ENCODE measurements around the gene FBL.

Gene FBL

DNA sequence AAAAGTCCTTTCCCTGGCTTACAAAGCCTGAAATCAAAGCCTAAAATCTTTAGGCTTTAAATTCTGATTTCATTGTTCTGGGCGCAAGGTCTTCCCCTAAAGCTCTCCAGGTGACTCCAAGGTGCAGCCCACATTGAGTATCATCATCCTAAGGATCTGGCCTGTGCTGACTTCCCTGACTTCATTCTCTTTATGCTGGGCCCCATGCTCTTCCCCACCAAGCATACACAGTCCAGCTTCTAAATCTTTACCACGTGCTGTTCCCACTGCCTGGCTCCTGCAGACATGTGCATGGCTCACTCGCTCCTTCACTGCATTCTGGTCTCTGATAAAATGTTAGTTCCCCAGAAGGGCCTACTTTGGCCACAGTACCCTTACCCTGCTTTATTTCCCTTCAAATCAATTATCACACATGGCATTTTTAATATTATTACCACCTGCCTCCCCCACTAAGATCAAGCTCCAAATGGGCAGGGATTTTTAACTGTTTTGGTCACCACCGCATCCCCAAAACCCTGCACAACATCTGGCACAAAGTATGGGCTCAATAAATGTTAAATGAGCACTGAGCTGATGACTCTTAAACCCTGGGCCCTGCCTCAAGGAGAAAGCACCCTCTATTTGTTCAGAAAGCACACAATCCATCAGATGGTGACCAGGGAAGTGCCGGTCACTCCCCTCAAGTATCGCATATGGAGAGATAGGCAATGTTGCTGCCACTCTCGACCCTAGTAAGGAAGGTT lies 3.3 kb downstream of the FBL start:
- DNase-seq (ENCODE audit: low read depth) = no peak

GRCh38 chr19:39841041-39841440 lies 5.1 kb downstream of the FBL start:
- no peak for DNase-seq (ENCODE audit: low read depth)

- DNase-seq (ENCODE audit: low read depth) = no peak
These were observed 5.7 kb downstream of the FBL start for GRCh38 chr19:39840492-39840891.

- DNase-seq (ENCODE audit: low read depth) = no peak
These were observed 6.4 kb downstream of the FBL start for GRCh38 chr19:39839678-39840327.

- DNase-seq (ENCODE audit: low read depth) = no peak
These were observed 7.6 kb downstream of the FBL start for GRCh38 chr19:39838569-39838968.

DNA sequence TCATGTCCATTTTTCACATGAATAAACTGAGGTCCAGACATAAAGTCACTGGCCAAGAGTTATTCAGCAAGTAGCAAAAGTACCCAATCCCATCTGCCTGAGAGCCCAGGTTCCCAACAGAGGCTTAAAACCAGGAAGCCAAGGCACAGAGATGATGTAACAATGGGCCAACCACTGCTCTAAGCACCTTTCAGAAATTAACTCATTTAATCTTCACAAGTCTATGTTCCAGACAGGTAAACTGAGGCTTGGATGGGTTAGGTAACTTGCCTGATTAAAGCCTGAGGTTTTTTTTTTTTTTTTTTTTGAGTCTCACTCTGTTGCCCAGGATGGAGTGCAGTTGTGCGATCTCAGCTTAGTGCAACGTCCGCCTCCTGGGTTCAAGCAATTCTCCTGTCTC lies 8.2 kb downstream of the FBL start:
- no peak for DNase-seq (ENCODE audit: low read depth)

DNA sequence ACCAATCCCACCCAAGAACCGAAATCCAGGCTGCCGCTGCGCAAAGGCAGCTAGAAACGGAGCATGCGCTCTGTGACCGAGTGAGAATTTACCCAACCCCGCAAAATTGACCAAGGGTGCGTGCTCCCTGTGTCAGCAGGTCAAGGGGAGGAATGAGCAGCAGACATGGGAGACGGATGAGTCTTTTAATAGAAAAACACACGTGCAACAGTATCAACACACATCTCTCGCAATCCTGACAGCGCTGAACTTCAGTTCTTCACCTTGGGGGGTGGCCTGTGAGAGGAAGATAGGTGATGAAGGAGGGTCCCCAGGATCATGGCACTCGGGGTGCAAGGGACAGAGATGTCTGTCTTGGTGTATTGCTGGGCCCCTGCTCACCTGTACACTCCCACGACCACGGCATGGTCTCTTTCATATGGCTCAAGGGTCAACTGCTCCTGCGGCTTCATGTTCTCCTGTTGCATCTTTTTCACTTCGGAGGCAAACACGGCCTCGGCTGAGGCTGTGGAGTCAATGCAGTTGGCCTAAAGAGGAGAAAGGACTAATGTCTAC lies 11.8 kb downstream of the FBL start:
- DNase-seq (ENCODE audit: low read depth) = no peak

DNA sequence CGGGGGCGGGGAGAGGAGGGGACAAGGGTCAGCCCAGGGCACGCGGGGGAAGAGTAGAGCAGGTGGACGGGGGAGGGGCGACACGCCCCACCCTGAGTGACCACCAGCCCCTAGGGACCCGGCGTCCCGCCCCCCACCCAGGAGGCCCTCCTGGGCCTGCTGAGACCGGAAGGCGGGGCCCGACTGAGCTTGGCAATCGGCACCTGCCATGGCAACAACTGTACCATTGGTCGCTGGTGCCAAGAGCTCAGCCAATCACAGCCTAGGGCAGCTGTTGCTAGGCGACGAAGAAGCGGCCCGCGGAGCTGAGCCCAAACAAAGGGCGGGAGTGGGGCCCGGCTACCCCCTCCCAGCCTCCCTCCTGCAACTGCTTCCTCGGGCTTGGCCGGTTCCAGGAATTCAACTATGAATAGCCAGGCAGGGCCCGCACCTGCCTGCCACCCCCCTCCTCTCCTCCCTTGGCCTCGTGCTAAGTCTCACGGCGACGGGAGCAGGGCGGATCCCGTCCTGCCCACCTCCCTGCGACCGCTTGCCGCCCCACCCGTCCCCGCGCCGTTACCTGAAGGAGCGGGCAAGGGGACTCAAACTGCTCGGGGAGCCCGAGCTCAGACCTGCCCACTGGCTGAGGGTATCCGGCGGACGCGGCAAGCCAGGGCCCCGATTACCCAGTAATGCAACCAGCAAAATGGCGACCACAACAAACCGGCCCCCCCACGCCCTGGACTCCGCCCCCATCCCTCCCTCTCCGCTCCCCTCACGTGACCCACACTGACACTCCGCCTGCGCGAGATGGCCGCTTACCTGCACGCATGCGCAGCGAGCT lies 12.5 kb downstream of the FBL start, which contains the start of gene DYRK1B:
Gene DYRK1B (minus strand): TSS at position 699 of the 823 bp plus-strand sequence. CDS start 2,295 bp downstream, outside the sequence.
- DNase-seq (ENCODE audit: low read depth) = peak; percentile 95

DNA sequence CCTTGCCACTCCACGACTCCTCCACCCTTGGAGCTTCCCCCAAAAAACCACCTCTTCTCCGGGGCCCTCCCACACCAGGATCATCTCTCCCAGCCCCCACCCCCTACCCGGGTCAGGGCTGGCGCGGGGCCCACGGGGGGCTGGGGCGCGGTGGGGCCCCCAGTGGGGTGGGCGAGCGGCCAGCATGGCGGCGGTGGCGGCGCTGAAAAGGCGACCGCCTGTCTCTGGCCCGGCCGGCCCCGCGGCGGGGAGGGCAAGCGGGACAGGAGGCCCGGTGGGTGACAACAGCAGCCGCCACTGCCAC lies 13.1 kb downstream of the FBL start:
- DNase-seq (ENCODE audit: low read depth) = no peak

DNA sequence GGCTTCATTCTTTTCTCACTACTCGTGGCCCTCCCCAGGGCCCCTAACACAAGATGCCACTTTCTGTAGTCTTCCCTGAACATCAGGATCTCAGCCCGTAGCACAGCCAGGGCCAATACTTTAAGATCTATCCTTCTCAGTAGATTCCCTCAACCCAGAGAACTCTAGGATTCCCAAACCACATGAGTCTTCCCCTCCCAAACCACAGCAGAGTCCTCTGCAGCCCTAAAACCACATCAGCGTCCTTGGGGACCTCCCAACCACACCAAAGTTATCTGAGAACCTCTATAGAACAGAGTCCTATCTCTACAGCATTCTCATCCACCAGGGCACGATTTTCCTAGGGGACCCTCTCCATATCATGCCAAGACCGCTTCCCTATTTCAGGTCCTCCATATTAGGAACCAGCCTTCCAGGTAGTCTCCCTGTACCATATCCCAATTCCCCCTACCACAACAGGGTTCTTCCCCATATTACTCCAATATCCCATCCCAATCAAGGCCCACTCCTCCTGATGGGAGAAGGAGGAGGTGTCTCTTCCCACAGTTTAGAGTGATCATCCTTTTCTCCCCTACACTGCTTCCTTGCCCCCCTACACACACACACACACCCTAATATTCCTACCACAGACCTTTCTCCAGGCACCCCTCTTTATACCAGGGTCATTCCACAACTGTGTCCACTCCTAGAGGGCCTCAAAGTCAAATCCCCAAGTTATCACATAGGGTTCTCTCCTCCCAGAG lies 13.7 kb downstream of the FBL start:
- DNase-seq (ENCODE audit: low read depth) = no peak

DNA sequence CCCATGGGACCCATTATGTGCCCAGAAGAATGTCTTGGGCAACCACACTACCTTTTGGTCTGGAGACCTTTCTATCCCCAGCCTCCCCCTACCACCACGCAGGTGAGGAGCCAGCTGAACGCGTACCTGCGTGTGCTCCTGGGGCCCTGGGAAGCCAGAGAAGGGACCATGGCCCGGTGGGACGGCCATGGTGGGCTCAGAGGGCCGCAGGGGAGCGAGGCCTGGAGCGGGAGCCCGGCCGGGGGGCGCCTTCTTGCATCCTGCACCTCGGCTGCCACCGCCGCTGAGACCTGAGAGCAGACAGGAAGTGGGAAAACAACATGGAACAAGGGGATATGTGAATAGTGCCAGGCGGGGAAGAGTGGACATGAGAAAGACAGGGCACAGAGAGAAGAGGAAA lies 14.5 kb downstream of the FBL start:
- no peak for DNase-seq (ENCODE audit: low read depth)

DNA sequence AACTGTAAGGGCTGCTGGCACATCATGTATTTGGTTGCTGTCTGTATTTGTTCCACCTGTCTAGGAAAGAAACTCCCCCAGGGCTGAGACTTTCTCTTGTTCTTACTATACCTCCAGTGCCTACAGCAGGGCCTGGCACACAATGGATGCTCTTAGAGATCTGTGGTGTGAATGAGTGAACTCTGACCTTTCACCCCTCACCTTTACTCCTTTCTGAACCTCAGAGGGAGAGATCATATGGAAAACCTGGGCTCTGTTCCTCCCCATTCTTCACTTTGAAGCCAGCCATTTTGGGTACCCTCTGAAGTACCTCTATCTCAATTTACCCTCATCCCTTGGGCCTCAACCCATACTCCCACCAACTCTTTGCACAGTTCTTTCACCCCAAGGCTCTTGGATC lies 15.3 kb downstream of the FBL start:
- no peak for DNase-seq (ENCODE audit: low read depth)

GRCh38 chr19:39830406-39830805 lies 15.8 kb downstream of the FBL start:
- DNase-seq (ENCODE audit: low read depth) = no peak

- peak; percentile 19 for DNase-seq (ENCODE audit: low read depth)
These were observed 16.4 kb downstream of the FBL start for GRCh38 chr19:39829702-39830275.

DNA sequence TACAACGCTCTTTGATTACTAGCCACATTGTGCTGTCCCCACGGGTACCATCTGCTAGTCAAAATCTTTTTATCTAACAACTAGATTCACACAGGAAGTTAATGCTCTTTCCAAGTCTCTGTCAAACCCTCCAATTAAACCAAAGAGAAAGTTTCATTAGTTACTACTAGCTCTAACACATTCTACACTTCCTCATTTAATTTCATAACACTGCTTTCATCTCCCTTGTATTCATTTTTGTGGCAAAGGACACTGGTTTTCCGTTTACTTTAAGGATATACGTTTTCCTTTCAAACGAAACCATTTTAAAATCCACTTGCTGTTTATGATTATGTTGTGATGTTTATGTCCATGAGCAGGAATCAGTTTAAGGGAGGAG lies 17.5 kb downstream of the FBL start:
- no peak for DNase-seq (ENCODE audit: low read depth)

- no peak for DNase-seq (ENCODE audit: low read depth)
These were observed 18.0 kb downstream of the FBL start for GRCh38 chr19:39828015-39828653.

DNA sequence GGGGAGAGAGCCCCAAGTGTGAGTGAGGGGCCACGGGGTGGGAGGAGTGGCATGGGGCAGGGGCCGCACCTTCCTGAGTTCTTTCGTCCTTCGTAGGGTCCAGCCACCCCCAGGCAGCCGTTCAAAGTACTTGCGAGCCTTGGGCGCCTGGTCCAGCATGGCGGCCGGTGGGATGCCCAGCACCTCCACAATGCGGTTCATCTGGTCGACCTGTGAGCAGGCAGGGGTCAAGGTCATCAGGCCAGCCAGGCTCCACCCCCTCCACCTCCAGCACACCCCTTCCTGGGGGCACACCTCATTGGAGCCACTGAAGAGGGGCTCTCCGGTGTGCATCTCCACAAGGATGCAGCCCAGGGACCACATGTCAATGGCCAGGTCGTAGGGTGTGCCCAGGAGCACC lies 19.0 kb downstream of the FBL start:
- DNase-seq (ENCODE audit: low read depth) = no peak

GRCh38 chr19:39826311-39826945 lies 19.8 kb downstream of the FBL start:
- no peak for DNase-seq (ENCODE audit: low read depth)

- no peak for DNase-seq (ENCODE audit: low read depth)
These were observed 20.6 kb downstream of the FBL start for GRCh38 chr19:39825531-39826076.

DNA sequence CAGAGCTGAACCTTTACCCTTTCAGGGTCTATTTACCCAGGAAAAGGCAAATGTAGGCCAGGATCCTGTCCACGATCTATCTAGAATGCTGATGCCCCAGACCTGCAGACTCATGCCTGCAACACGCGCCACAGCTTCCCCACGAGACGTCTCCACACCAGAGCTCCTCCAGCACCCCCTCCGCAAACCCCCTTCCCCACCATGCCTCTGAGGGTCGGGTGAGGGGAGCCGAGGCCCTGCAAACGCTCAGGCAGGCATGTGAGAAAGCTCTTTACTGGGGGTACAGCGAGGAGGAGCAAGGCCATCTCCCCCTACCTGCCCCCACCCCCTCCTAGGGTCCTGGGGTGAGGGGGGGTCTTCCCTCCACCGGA lies 21.1 kb downstream of the FBL start:
- DNase-seq (ENCODE audit: low read depth) = no peak
